Fibroblast of peridontal ligament (primary cell): ENCODE results near the gene RASGEF1C.

Experiments used
- DNase-seq: peaks from one replicate; pipeline ENCODE4 v3.0.0-alpha.2; 2010; ENCODE audit errors: extremely low read depth

RASGEF1C gene

GRCh38 chr5:180053061-180053602 lies 155.9 kb downstream of the RASGEF1C start:
- DNase-seq: no peak

GRCh38 chr5:180052211-180052818 lies 156.7 kb downstream of the RASGEF1C start:
- no peak for DNase-seq
